ENCODE results near the gene NBEA.

DNA sequence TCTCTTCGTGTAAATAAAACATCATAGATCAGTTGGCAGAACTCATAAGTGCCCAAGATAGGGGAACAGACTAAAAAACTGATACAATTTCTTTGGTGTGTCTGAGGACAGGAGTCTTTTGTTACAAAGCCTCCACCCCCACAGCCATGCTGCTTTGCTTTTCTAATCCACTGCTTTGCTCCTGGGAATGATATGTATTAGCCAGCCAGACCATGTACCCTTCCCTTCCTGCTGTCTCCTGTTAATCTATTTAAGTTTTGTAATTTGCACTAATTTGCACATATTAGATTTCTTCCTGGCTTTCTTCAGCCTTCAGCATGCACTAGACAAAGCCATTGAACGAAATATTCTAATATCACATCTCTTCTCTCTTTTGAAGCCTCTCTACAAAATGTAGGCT is 403.9 kb downstream of the NBEA start:
- TF ChIP-seq ZNF274 (IDR thresholded peaks at IDR 0.05; ENCODE audit: low read depth, low read length), result no peak
- TF ChIP-seq SUZ12 (IDR thresholded peaks at IDR 0.05; ENCODE audit: extremely low read depth, insufficient read depth, insufficient read length), result no peak

Data from NT2/D1 (cell line).